A549 (cell line): ENCODE measurements around the gene SH3PXD2A. TPM values are rescaled to one million over a fixed set of nuclear protein-coding genes. Genes with fewer than 3 reads are reported as not detected.

Experiments used
- ATOH8 ChIP-seq: fragments of 250-450 bp; sonication (Bioruptor Pico); IDR thresholded peaks from 2 replicates; pipeline ENCODE4 v1.5.0; 2020; ENCODE audit warnings: low read depth, mild to moderate bottlenecking, moderate library complexity
- BCL3 ChIP-seq: fragments of >200 bp; sonication (Bioruptor Twin); formaldehyde crosslinking; IDR thresholded peaks from 3 replicates; pipeline ENCODE4 v1.6.1; 2016
- BHLHE40 ChIP-seq: IDR thresholded peaks from 2 replicates; pipeline ENCODE4 v1.6.1; 2012; ENCODE audit warnings: low read depth, low read length, inconsistent platforms
- CBX2 ChIP-seq: fragments of 200-600 bp; sonication (generic); IDR thresholded peaks from 2 replicates; pipeline ENCODE4 v1.6.1; 2016; ENCODE audit warnings: low read depth, mild to moderate bottlenecking, borderline replicate concordance
- CHD2 ChIP-seq: fragments of 150-350 bp; IDR thresholded peaks from 2 replicates; pipeline ENCODE4 v1.6.1; 2014; ENCODE audit warnings: low read length; ENCODE audit not compliant: partially characterized antibody
- EHF ChIP-seq: fragments of 250-450 bp; sonication (Bioruptor Pico); IDR thresholded peaks from 2 replicates; pipeline ENCODE4 v1.5.0; 2020; ENCODE audit warnings: mild to moderate bottlenecking
- EHMT2 ChIP-seq: fragments of 200-600 bp; sonication (generic); IDR thresholded peaks from 2 replicates; pipeline ENCODE4 v1.6.1; 2016; ENCODE audit warnings: antibody characterized with exemption, low read depth, mild to moderate bottlenecking, moderate library complexity
- EP300 ChIP-seq, 2 experiments: fragments of >200 bp; sonication (Bioruptor Twin); formaldehyde crosslinking; IDR thresholded peaks; 2 replicates in 1 of 2; 3 replicates in 1 of 2; pipeline ENCODE4 v1.6.1; 2016 to 2017
- HDAC2 ChIP-seq: fragments of 200-600 bp; sonication (generic); IDR thresholded peaks from 2 replicates; pipeline ENCODE4 v1.6.1; 2016
- HMGXB4 ChIP-seq: fragments of 250-450 bp; sonication (Bioruptor Pico); IDR thresholded peaks from 2 replicates; pipeline ENCODE4 v1.5.0; 2021; ENCODE audit warnings: mild to moderate bottlenecking, moderate library complexity, borderline replicate concordance
- HOXA7 ChIP-seq: fragments of 250-450 bp; sonication (Bioruptor Pico); IDR thresholded peaks from 2 replicates; pipeline ENCODE4 v1.5.0; 2020; ENCODE audit warnings: mild to moderate bottlenecking, moderate library complexity
- HOXB13 ChIP-seq: fragments of 250-450 bp; sonication (Bioruptor Pico); IDR thresholded peaks from 2 replicates; pipeline ENCODE4 v1.5.0; 2020; ENCODE audit warnings: low read depth, mild to moderate bottlenecking, moderate library complexity
- HOXB5 ChIP-seq: fragments of 250-450 bp; sonication (Bioruptor Pico); IDR thresholded peaks from 2 replicates; pipeline ENCODE4 v1.5.0; 2020; ENCODE audit warnings: mild to moderate bottlenecking, moderate library complexity
- JUN ChIP-seq, 2 experiments: fragments of >200 bp; sonication (Bioruptor Twin); formaldehyde crosslinking; IDR thresholded peaks; 2 replicates in 1 of 2; 3 replicates in 1 of 2; pipeline ENCODE4 v1.6.1; 2016 to 2017
- JUNB ChIP-seq: fragments of >200 bp; sonication (Bioruptor Twin); formaldehyde crosslinking; IDR thresholded peaks from 2 replicates; pipeline ENCODE4 v1.6.1; 2016
- KDM1A ChIP-seq: fragments of 200-600 bp; sonication (generic); IDR thresholded peaks from 2 replicates; pipeline ENCODE4 v1.6.1; 2016; ENCODE audit warnings: low read depth, mild to moderate bottlenecking
- KDM5A ChIP-seq: fragments of 200-600 bp; sonication (generic); IDR thresholded peaks from 2 replicates; pipeline ENCODE4 v1.6.1; 2016; ENCODE audit warnings: antibody characterized with exemption, mild to moderate bottlenecking
- MAFK ChIP-seq: fragments of 450-650 bp; IDR thresholded peaks from 2 replicates; pipeline ENCODE4 v1.6.1; 2014; ENCODE audit not compliant: partially characterized antibody
- MAX ChIP-seq: IDR thresholded peaks from 2 replicates; pipeline ENCODE4 v1.6.1; 2012
- MAZ ChIP-seq: fragments of 150-350 bp; IDR thresholded peaks from 2 replicates; pipeline ENCODE4 v1.6.1; 2014; ENCODE audit warnings: antibody characterized with exemption, low read depth, low read length, borderline replicate concordance
- MYC ChIP-seq: IDR thresholded peaks from 2 replicates; pipeline ENCODE4 v1.6.1; 2012; ENCODE audit warnings: mild to moderate bottlenecking, inconsistent platforms, low read length, improper control_type of control experiment, borderline replicate concordance
- NFE2L2 ChIP-seq: fragments of 150-350 bp; conservative IDR thresholded peaks from 2 replicates; pipeline ENCODE4 v1.6.1; 2014; ENCODE audit warnings: low read length
- NPAS2 ChIP-seq: fragments of 250-450 bp; sonication (Bioruptor Pico); IDR thresholded peaks from 2 replicates; pipeline ENCODE4 v1.8.0; 2022; ENCODE audit warnings: mild to moderate bottlenecking, moderate library complexity, borderline replicate concordance
- PBX3 ChIP-seq: IDR thresholded peaks from 2 replicates; pipeline ENCODE4 v1.6.1; 2012
- POLR2A ChIP-seq: IDR thresholded peaks from 2 replicates; pipeline ENCODE4 v1.6.1; 2012; ENCODE audit warnings: mild to moderate bottlenecking, low read length
- POLR2AphosphoS2 ChIP-seq: conservative IDR thresholded peaks from 2 replicates; pipeline ENCODE4 v1.6.1; 2012; ENCODE audit warnings: low read length, improper control_type of control experiment, inconsistent platforms
- RAD21 ChIP-seq, 2 experiments: fragments of >200 bp in 1 of 2; sonication (Bioruptor Twin) in 1 of 2; formaldehyde crosslinking in 1 of 2; IDR thresholded peaks in 1 of 2; conservative IDR thresholded peaks in 1 of 2; 2 replicates in 1 of 2; 3 replicates in 1 of 2; pipeline ENCODE4 v1.6.1; 2012 to 2018; ENCODE audit warnings: inconsistent platforms in 1 of 2
- RCOR1 ChIP-seq: fragments of 150-350 bp; IDR thresholded peaks from 2 replicates; pipeline ENCODE4 v1.6.1; 2014; ENCODE audit warnings: antibody characterized with exemption, low read length, low read depth
- RFX5 ChIP-seq: fragments of 450-650 bp; IDR thresholded peaks from 2 replicates; pipeline ENCODE4 v1.7.1; 2014; ENCODE audit warnings: antibody characterized with exemption, mild to moderate bottlenecking, moderate library complexity
- RNF2 ChIP-seq: fragments of 200-600 bp; sonication (generic); IDR thresholded peaks from 2 replicates; pipeline ENCODE4 v1.6.1; 2016; ENCODE audit warnings: low read depth, mild to moderate bottlenecking, antibody characterized with exemption, moderate library complexity, borderline replicate concordance
- SREBF2 ChIP-seq: fragments of 450-650 bp; IDR thresholded peaks from 2 replicates; pipeline ENCODE4 v1.6.1; 2014; ENCODE audit warnings: mild to moderate bottlenecking, moderate library complexity
- TFCP2L1 ChIP-seq: fragments of 250-450 bp; sonication (Bioruptor Pico); IDR thresholded peaks from 2 replicates; pipeline ENCODE4 v1.5.0; 2021; ENCODE audit warnings: mild to moderate bottlenecking
- TP53 ChIP-seq: fragments of 250-450 bp; sonication (Bioruptor Pico); IDR thresholded peaks from 2 replicates; pipeline ENCODE4 v1.5.0; 2021; ENCODE audit warnings: mild to moderate bottlenecking, moderate library complexity
- ZC3H11A ChIP-seq: fragments of 450-650 bp; IDR thresholded peaks from 2 replicates; pipeline ENCODE4 v1.6.1; 2014; ENCODE audit warnings: antibody characterized with exemption, mild to moderate bottlenecking
- ZFP36 ChIP-seq: fragments of 450-650 bp; IDR thresholded peaks from 2 replicates; pipeline ENCODE4 v1.6.1; 2014; ENCODE audit warnings: borderline replicate concordance; ENCODE audit not compliant: partially characterized antibody
- ZSCAN20 ChIP-seq: fragments of 250-450 bp; sonication (Bioruptor Pico); IDR thresholded peaks from 2 replicates; pipeline ENCODE4 v1.8.0; 2022; ENCODE audit warnings: mild to moderate bottlenecking, moderate library complexity
- polyA plus RNA-seq, 4 experiments: library from polyadenylated mRNA; depleted of rRNA in 3 of 4; stranded (reverse); fragments of >200 nt; fragmentation: RNase III in 1 of 4; extraction: RNeasy Plus Mini Kit Qiagen cat#74134 plus additional on column Dnase treatment in 1 of 4; gene quantifications; 2 replicates in 3 of 4; 3 replicates in 1 of 4; pipeline ENCODE4 v1.2.3, GENCODE V29; 2011 to 2017
- TF ChIP-seq, protein P1 (sequence below): fragments of 150-350 bp; IDR thresholded peaks from 2 replicates; pipeline ENCODE4 v1.6.1; 2014; ENCODE audit warnings: low read depth, mild to moderate bottlenecking, low read length
- TF ChIP-seq, protein P2 (sequence below): fragments of >200 bp; sonication (Bioruptor Twin); formaldehyde crosslinking; IDR thresholded peaks from 3 replicates; pipeline ENCODE4 v1.5.1; 2016

SH3PXD2A gene
- polyA plus RNA-seq, 2 of the 4 experiments (the other 2 are of a cell fraction) = 2.4 to 3.9 TPM

- TF ChIP-seq BCL3 = no peak
- peak; percentile 51 to 69; a peak in 2 of 5 replicates for TF ChIP-seq EP300 (IDR thresholded peaks at IDR 0.05)
- TF ChIP-seq MYC = 0 out of 2 replicates have a peak, but pooled peaks have one; percentile 19
- no peak for TF ChIP-seq CBX2
- no peak for TF ChIP-seq ZSCAN20
- TF ChIP-seq, protein P1, sequence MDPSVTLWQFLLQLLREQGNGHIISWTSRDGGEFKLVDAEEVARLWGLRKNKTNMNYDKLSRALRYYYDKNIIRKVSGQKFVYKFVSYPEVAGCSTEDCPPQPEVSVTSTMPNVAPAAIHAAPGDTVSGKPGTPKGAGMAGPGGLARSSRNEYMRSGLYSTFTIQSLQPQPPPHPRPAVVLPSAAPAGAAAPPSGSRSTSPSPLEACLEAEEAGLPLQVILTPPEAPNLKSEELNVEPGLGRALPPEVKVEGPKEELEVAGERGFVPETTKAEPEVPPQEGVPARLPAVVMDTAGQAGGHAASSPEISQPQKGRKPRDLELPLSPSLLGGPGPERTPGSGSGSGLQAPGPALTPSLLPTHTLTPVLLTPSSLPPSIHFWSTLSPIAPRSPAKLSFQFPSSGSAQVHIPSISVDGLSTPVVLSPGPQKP = no peak
- TF ChIP-seq BHLHE40 = no peak
- peak in 1 of 2 experiments; percentile 36; a peak in 3 of 5 replicates for TF ChIP-seq RAD21 (conservative IDR thresholded peaks at IDR 0.05 in 1 of 2, IDR thresholded peaks at IDR 0.05 in 1 of 2)
- TF ChIP-seq HMGXB4 = no peak
- no peak for TF ChIP-seq SREBF2
- TF ChIP-seq ZFP36 = no peak
- TF ChIP-seq RFX5 = no peak
- no peak for TF ChIP-seq CHD2
- TF ChIP-seq PBX3 = no peak
- TF ChIP-seq JUNB = peak; percentile 70
- TF ChIP-seq TFCP2L1 (CRISPR knock-in tag) = no peak
- 0 out of 2 replicates have a peak, but pooled peaks have one; percentile 56 for TF ChIP-seq EHF (CRISPR knock-in tag)
- TF ChIP-seq KDM5A = no peak
- TF ChIP-seq NFE2L2 = 0 out of 2 replicates have a peak, but pooled peaks have one; percentile 5
- TF ChIP-seq HOXB5 (CRISPR knock-in tag) = no peak
- no peak for TF ChIP-seq EHMT2
- TF ChIP-seq MAZ = no peak
- TF ChIP-seq POLR2A = no peak
- TF ChIP-seq HOXB13 (CRISPR knock-in tag) = no peak
- no peak for TF ChIP-seq ZC3H11A
- TF ChIP-seq HOXA7 = no peak
- no peak for TF ChIP-seq RNF2
- TF ChIP-seq TP53 (CRISPR knock-in tag) = no peak
- no peak for TF ChIP-seq NPAS2 (CRISPR knock-in tag)
- TF ChIP-seq MAFK = peak; percentile 65
- TF ChIP-seq ATOH8 (CRISPR knock-in tag) = no peak
- peak; percentile 30 for TF ChIP-seq MAX
- no peak for TF ChIP-seq POLR2AphosphoS2
- no peak for TF ChIP-seq KDM1A
- TF ChIP-seq RCOR1 = no peak
- TF ChIP-seq JUN (IDR thresholded peaks at IDR 0.05) = peak; percentile 24 to 60; a peak in 2 of 5 replicates
- no peak for TF ChIP-seq HDAC2
- TF ChIP-seq, protein P2, sequence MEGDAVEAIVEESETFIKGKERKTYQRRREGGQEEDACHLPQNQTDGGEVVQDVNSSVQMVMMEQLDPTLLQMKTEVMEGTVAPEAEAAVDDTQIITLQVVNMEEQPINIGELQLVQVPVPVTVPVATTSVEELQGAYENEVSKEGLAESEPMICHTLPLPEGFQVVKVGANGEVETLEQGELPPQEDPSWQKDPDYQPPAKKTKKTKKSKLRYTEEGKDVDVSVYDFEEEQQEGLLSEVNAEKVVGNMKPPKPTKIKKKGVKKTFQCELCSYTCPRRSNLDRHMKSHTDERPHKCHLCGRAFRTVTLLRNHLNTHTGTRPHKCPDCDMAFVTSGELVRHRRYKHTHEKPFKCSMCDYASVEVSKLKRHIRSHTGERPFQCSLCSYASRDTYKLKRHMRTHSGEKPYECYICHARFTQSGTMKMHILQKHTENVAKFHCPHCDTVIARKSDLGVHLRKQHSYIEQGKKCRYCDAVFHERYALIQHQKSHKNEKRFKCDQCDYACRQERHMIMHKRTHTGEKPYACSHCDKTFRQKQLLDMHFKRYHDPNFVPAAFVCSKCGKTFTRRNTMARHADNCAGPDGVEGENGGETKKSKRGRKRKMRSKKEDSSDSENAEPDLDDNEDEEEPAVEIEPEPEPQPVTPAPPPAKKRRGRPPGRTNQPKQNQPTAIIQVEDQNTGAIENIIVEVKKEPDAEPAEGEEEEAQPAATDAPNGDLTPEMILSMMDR = no peak
These were observed 34.9 kb upstream of the SH3PXD2A start (continued) for GRCh38 chr10:103890194-103890658.
